Liver (tissue), 9 donors: Measurements from ENCODE around the gene HEPHL1. TPM values are rescaled to one million over a fixed set of nuclear protein-coding genes. Genes with fewer than 3 reads are reported as not detected.

Experiments
- DNase-seq: peaks from one replicate; pipeline ENCODE4 v3.0.0-alpha.2; 2017; ENCODE audit warnings: low spot score
- H3K27ac ChIP-seq, 2 donors: one replicate each; pipeline ENCODE4 v1.7.0; 2013; ENCODE audit warnings: inconsistent platforms in 2 of 2, low read length in 2 of 2, control low read depth in 1 of 2, low read depth in 1 of 2, mild to moderate bottlenecking in 1 of 2
- H3K27me3 ChIP-seq, 4 donors: one replicate each; pipeline versions ENCODE4 v1.6.1 to v1.7.0; 2013; ENCODE audit warnings: low read length in 3 of 4, inconsistent platforms in 1 of 4, mild to moderate bottlenecking in 1 of 4, moderate library complexity in 1 of 4; ENCODE audit not compliant: control insufficient read depth in 4 of 4, insufficient read depth in 4 of 4
- H3K36me3 ChIP-seq, 4 donors: one replicate each; pipeline versions ENCODE4 v1.6.1 to v1.7.0; 2013; ENCODE audit warnings: low read length in 3 of 4, mild to moderate bottlenecking in 3 of 4, low read depth in 1 of 4, moderate library complexity in 1 of 4; ENCODE audit not compliant: control insufficient read depth in 4 of 4, insufficient read depth in 3 of 4
- H3K4me1 ChIP-seq, 4 donors: one replicate each; pipeline versions ENCODE4 v1.6.1 to v1.7.0; 2013; ENCODE audit warnings: low read length in 3 of 4, mild to moderate bottlenecking in 3 of 4, moderate library complexity in 1 of 4; ENCODE audit not compliant: control insufficient read depth in 4 of 4, insufficient read depth in 4 of 4
- H3K4me3 ChIP-seq, 3 donors: one replicate each; pipeline versions ENCODE4 v1.6.1 to v1.7.0; 2013; ENCODE audit warnings: low read length in 3 of 3, control low read depth in 1 of 3, low read depth in 1 of 3, mild to moderate bottlenecking in 1 of 3
- H3K9ac ChIP-seq, 2 donors: one replicate each; pipeline ENCODE4 v1.7.0; 2013; ENCODE audit warnings: low read length in 2 of 2, mild to moderate bottlenecking in 2 of 2, moderate library complexity in 2 of 2, control low read depth in 1 of 2, low read depth in 1 of 2
- H3K9me3 ChIP-seq, 4 donors: one replicate each; pipeline versions ENCODE4 v1.6.1 to v1.7.0; 2013; ENCODE audit warnings: low read length in 3 of 4; ENCODE audit not compliant: control insufficient read depth in 4 of 4
- EGR1 ChIP-seq, 2 donors: IDR thresholded peaks; 2 replicates each; pipeline ENCODE4 v1.6.1; 2016 to 2018; ENCODE audit warnings: antibody characterized with exemption in 2 of 2, low read depth in 2 of 2
- FOXA1 ChIP-seq: IDR thresholded peaks from 2 replicates; pipeline ENCODE4 v1.6.1; 2016; ENCODE audit warnings: antibody characterized with exemption
- FOXA2 ChIP-seq: IDR thresholded peaks from 2 replicates; pipeline ENCODE4 v1.6.1; 2016; ENCODE audit warnings: antibody characterized with exemption
- GABPA ChIP-seq, 2 donors: IDR thresholded peaks in 1 of 2; conservative IDR thresholded peaks in 1 of 2; 2 replicates each; pipeline ENCODE4 v1.6.1; 2016; ENCODE audit warnings: antibody characterized with exemption in 2 of 2, mild to moderate bottlenecking in 1 of 2, moderate library complexity in 1 of 2
- HNF4A ChIP-seq, 2 donors: conservative IDR thresholded peaks; 2 replicates each; pipeline ENCODE4 v1.6.1; 2016; ENCODE audit warnings: antibody characterized with exemption in 2 of 2, mild to moderate bottlenecking in 2 of 2
- HNF4G ChIP-seq: IDR thresholded peaks from 2 replicates; pipeline ENCODE4 v1.6.1; 2016; ENCODE audit warnings: antibody characterized with exemption
- JUND ChIP-seq, 2 donors: IDR thresholded peaks; 2 replicates each; pipeline ENCODE4 v1.6.1; 2016; ENCODE audit warnings: antibody characterized with exemption in 2 of 2
- NR2F2 ChIP-seq: IDR thresholded peaks from 2 replicates; pipeline ENCODE4 v1.6.1; 2016; ENCODE audit warnings: antibody characterized with exemption
- RAD21 ChIP-seq, 2 donors: IDR thresholded peaks; 2 replicates each; pipeline ENCODE4 v1.6.1; 2016; ENCODE audit warnings: antibody characterized with exemption in 2 of 2, mild to moderate bottlenecking in 2 of 2
- RXRA ChIP-seq, 2 donors: IDR thresholded peaks; 2 replicates each; pipeline ENCODE4 v1.6.1; 2017 to 2018; ENCODE audit warnings: antibody characterized with exemption in 2 of 2, mild to moderate bottlenecking in 1 of 2
- SP1 ChIP-seq: IDR thresholded peaks from 2 replicates; pipeline ENCODE4 v1.6.1; 2018; ENCODE audit warnings: antibody characterized with exemption, mild to moderate bottlenecking
- TAF1 ChIP-seq: conservative IDR thresholded peaks from 2 replicates; pipeline ENCODE4 v1.6.1; 2016; ENCODE audit warnings: antibody characterized with exemption, mild to moderate bottlenecking
- YY1 ChIP-seq: IDR thresholded peaks from 2 replicates; pipeline ENCODE4 v1.6.1; 2016; ENCODE audit warnings: antibody characterized with exemption, mild to moderate bottlenecking
- WGBS: extraction: QIAGEN DNeasy Blood & Tissue Kit; methylation state at CpG from one replicate; pipeline ENCODE4 v1.1.7; 2013; 5-methylcytosine and 5-hydroxymethylcytosine counted together
- polyA plus RNA-seq, 2 donors: library from polyadenylated mRNA; stranded (reverse) in 1 of 2; unstranded in 1 of 2; fragments of 200-250 nt in 1 of 2; fragments of >200 nt in 1 of 2; fragmentation: Nextera tagmentation in 1 of 2; extraction: Ambion mirVana in 1 of 2; gene quantifications; one replicate each; pipeline versions ENCODE4 v1.2.1 to v1.2.3, GENCODE V29; 2013 to 2015
- total RNA-seq, 2 donors: library from RNA; depleted of rRNA; stranded (reverse); fragments of >200 nt; gene quantifications; one replicate each; pipeline ENCODE4 v1.2.3, GENCODE V29; 2014
- TF ChIP-seq, protein P1 (sequence below): IDR thresholded peaks from 2 replicates; pipeline ENCODE4 v1.6.1; 2016; ENCODE audit warnings: antibody characterized with exemption
- TF ChIP-seq, protein P2 (sequence below): IDR thresholded peaks from 2 replicates; pipeline ENCODE4 v1.6.1; 2016; ENCODE audit warnings: antibody characterized with exemption
- TF ChIP-seq, protein P3 (sequence below): fragments of 150-350 bp; IDR thresholded peaks from 2 replicates; pipeline ENCODE4 v1.5.1; 2017; ENCODE audit warnings: improper control_type of control experiment, low read depth, low read length; ENCODE audit not compliant: missing input control
- TF ChIP-seq, protein P4 (sequence below): IDR thresholded peaks from 2 replicates; pipeline ENCODE4 v1.6.1; 2016; ENCODE audit warnings: antibody characterized with exemption
- donor health status: healthy.
- donor health status: healthy.
- donor health status: healthy.
- donor health status: healthy.
- donor health status: healthy.

HEPHL1 gene
- total and polyA plus RNA-seq, 4 donors, result 0.19 TPM; not detected in 3

DNA sequence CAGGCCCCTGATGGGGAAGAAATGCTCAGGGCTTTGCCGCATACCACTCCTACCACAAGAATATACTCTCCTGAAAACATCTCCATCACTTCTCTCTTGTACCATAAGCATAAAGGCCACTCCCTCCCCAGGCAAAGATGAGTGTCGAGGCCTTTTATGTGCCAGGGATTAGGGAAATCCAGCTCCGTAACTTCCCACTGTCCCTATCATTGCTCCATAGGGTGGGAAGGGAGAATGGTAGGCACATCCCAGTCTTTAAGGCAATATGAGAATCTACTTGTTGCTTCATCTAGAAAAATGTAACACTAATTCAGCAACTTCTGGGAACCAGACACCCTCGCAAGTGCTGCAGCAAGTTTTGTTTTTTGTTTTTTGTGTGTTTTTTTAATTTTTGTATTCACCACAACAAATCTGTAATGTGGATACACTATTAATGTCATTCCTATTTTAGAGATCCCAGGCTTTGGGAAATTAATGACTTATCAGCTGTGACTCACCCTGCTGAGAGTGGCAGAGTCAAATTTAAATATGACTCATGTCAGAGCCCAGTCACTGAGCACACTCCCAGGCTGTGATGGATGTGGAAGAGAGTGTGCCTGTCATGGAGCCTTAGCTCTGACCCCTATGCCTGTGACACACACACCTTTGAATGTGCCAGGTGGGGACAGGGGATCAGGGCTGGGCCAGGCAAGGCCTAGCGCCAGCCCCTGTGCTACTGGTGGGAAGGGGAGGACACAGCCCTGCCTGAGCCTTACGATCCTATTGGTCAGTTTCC, 130.9 kb downstream of the HEPHL1 start:
- Histone ChIP-seq H3K9ac (no peak overlapping the region), H3K4me3 (no peak overlapping the region), H3K4me1 (peaks cover 4 to 43% (median 19%) of the 10 kb centered on the region in 4 donors), H3K36me3 (no peaks in the 10 kb centered on the region), H3K27me3 (no peaks in the 10 kb centered on the region), H3K27ac (peak overlapping the region; percentile 77 to 82), H3K9me3 (no peaks in the 10 kb centered on the region)
- DNase-seq, result no peak
- 94% methylated on average over 6 of the region's 6 CpGs for WGBS
- no peak for TF ChIP-seq TAF1
- TF ChIP-seq YY1, result no peak
- TF ChIP-seq, protein P1, sequence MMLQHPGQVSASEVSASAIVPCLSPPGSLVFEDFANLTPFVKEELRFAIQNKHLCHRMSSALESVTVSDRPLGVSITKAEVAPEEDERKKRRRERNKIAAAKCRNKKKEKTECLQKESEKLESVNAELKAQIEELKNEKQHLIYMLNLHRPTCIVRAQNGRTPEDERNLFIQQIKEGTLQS, result peak; percentile 49
- TF ChIP-seq HNF4A (conservative IDR thresholded peaks at IDR 0.05), result no peak
- TF ChIP-seq FOXA2, result no peak
- TF ChIP-seq, protein P2, sequence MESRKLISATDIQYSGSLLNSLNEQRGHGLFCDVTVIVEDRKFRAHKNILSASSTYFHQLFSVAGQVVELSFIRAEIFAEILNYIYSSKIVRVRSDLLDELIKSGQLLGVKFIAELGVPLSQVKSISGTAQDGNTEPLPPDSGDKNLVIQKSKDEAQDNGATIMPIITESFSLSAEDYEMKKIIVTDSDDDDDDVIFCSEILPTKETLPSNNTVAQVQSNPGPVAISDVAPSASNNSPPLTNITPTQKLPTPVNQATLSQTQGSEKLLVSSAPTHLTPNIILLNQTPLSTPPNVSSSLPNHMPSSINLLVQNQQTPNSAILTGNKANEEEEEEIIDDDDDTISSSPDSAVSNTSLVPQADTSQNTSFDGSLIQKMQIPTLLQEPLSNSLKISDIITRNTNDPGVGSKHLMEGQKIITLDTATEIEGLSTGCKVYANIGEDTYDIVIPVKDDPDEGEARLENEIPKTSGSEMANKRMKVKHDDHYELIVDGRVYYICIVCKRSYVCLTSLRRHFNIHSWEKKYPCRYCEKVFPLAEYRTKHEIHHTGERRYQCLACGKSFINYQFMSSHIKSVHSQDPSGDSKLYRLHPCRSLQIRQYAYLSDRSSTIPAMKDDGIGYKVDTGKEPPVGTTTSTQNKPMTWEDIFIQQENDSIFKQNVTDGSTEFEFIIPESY, result no peak
- no peak for TF ChIP-seq RAD21 (IDR thresholded peaks at IDR 0.05)
- no peak for TF ChIP-seq EGR1 (IDR thresholded peaks at IDR 0.05; ENCODE audit: low read depth in 2 of 2)
- peak; percentile 96 to 99 for TF ChIP-seq JUND (IDR thresholded peaks at IDR 0.05)
- no peak for TF ChIP-seq HNF4G
- TF ChIP-seq NR2F2, result no peak
- TF ChIP-seq RXRA (IDR thresholded peaks at IDR 0.05), result peak in 1 of 2 donors; percentile 13
- no peak for TF ChIP-seq FOXA1

DNA sequence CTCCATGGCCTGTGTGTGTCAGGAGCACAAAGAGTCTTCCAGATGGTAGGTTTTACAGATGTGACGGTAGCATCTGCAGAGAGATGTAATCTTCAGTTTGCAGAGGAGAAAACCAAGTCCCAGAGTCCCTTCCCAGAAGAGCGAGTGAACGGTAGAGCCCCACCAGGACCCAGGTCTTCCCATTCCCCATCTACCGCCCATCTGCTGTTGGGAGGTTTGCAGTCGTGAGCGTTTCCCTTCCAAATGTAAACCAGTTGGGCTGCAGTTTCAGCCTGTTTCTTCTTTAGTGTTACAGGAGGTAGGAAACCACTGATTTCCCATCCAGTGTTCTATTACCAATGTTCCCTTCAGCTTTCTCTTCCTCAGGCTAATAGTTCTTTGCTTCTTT, 131.5 kb downstream of the HEPHL1 start:
- H3K27ac ChIP-seq, result peak overlapping the region; percentile 77 to 82
- H3K4me3 ChIP-seq, result no peak overlapping the region
- peaks cover 4 to 43% (median 19%) of the 10 kb centered on the region in 4 donors for H3K4me1 ChIP-seq
- TF ChIP-seq EGR1 (IDR thresholded peaks at IDR 0.05; ENCODE audit: low read depth in 2 of 2) (no peak), FOXA2 (no peak), YY1 (no peak), TAF1 (no peak), HNF4A (conservative IDR thresholded peaks at IDR 0.05) (no peak), JUND (IDR thresholded peaks at IDR 0.05) (no peak), FOXA1 (no peak), RXRA (IDR thresholded peaks at IDR 0.05) (no peak), GABPA (IDR thresholded peaks at IDR 0.05 in 1 of 2, conservative IDR thresholded peaks at IDR 0.05 in 1 of 2) (no peak), RAD21 (IDR thresholded peaks at IDR 0.05) (no peak), NR2F2 (no peak), SP1 (no peak), HNF4G (no peak)
- TF ChIP-seq, protein P3, sequence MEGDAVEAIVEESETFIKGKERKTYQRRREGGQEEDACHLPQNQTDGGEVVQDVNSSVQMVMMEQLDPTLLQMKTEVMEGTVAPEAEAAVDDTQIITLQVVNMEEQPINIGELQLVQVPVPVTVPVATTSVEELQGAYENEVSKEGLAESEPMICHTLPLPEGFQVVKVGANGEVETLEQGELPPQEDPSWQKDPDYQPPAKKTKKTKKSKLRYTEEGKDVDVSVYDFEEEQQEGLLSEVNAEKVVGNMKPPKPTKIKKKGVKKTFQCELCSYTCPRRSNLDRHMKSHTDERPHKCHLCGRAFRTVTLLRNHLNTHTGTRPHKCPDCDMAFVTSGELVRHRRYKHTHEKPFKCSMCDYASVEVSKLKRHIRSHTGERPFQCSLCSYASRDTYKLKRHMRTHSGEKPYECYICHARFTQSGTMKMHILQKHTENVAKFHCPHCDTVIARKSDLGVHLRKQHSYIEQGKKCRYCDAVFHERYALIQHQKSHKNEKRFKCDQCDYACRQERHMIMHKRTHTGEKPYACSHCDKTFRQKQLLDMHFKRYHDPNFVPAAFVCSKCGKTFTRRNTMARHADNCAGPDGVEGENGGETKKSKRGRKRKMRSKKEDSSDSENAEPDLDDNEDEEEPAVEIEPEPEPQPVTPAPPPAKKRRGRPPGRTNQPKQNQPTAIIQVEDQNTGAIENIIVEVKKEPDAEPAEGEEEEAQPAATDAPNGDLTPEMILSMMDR, result no peak
- TF ChIP-seq, protein P4, sequence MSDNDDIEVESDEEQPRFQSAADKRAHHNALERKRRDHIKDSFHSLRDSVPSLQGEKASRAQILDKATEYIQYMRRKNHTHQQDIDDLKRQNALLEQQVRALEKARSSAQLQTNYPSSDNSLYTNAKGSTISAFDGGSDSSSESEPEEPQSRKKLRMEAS, result no peak
- TF ChIP-seq, protein P2, result no peak
- DNase-seq, result no peak
- no peaks in the 10 kb centered on the region for H3K9me3 ChIP-seq
- no peaks in the 10 kb centered on the region for H3K36me3 ChIP-seq
- no peaks in the 10 kb centered on the region for H3K27me3 ChIP-seq
- H3K9ac ChIP-seq, result no peak overlapping the region
- 90% methylated on average over 6 of the region's 6 CpGs for WGBS
